HFF-Myc (cell line): Measurements from ENCODE around the gene APCDD1.

Source experiments
- DNase-seq: peaks from one replicate; pipeline ENCODE4 v3.0.0-alpha.2; 2011; ENCODE audit warnings: low read depth; ENCODE audit errors: extremely low read depth
- H3K4me3 ChIP-seq: replicated peaks from 2 replicates; pipeline ENCODE4 v1.5.1; 2011; ENCODE audit warnings: low read depth, mild to moderate bottlenecking, control low read depth, low read length
- CTCF ChIP-seq: IDR thresholded peaks from 2 replicates; pipeline ENCODE4 v1.5.1; 2012; ENCODE audit warnings: mild to moderate bottlenecking, low read depth, low read length, control low read depth; ENCODE audit errors: missing control alignments

Gene APCDD1

GRCh38 chr18:10412933-10413332 is 41.5 kb upstream of the APCDD1 start:
- DNase-seq: no peak
- H3K4me3 ChIP-seq: no peak overlapping the region
- no peak for TF ChIP-seq CTCF

DNA sequence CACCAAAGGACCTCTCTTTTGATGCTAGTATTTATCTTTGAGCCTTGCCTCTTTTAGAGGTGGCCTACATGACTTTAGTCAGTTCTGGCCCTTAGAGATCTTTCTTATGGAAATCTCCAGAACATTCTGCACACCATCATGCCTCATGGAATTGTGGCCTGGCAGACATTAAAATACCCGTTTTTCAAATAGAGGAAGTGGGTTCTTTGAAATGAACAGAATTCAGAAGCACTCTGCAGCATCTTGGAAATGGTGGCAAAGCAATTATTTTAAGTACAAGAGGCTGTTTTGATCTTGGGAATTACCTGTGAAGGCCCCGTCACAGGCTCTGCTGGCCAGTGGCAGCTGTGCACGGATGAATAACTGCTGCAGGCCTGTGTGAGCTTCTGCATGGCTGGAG is 40.7 kb upstream of the APCDD1 start:
- DNase-seq: no peak
- no peak for TF ChIP-seq CTCF
- no peak overlapping the region for H3K4me3 ChIP-seq

- DNase-seq: no peak
- no peak overlapping the region for H3K4me3 ChIP-seq
- no peak for TF ChIP-seq CTCF
Observed at GRCh38 chr18:10414293-10414842, 40.1 kb upstream of the APCDD1 start.

- no peak overlapping the region for H3K4me3 ChIP-seq
- DNase-seq: no peak
- TF ChIP-seq CTCF: no peak
Observed at GRCh38 chr18:10416065-10416464, 38.4 kb upstream of the APCDD1 start.

GRCh38 chr18:10417191-10417590 is 37.2 kb upstream of the APCDD1 start:
- no peak for DNase-seq
- no peak overlapping the region for H3K4me3 ChIP-seq
- no peak for TF ChIP-seq CTCF

GRCh38 chr18:10417664-10418063 is 36.8 kb upstream of the APCDD1 start:
- no peak overlapping the region for H3K4me3 ChIP-seq
- DNase-seq: no peak
- TF ChIP-seq CTCF: no peak

DNA sequence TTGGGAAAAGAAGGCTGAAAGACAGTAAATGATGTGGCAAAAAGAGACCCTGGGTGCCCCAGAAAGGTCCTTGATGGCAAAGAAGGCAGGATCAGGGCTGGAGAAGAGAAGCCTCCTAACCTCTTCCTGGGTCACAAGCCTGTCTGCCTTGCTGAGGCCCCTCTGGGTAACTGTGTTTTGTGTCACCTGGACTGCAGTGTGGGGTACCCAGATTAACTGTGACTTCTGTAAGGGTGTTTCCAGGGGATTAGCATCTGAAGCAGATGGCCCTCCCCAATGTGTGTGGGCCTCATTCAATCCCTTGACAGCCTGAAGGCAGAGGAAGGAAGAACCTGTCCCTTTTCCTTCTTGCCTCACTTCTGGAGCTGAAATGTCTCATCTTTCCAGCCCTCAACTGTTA is 35.6 kb upstream of the APCDD1 start:
- no peak for TF ChIP-seq CTCF
- H3K4me3 ChIP-seq: no peak overlapping the region
- DNase-seq: no peak
